IMR-90 (cell line): ENCODE data around the gene FMO1. TPM values are rescaled to one million over a fixed set of nuclear protein-coding genes. Genes with fewer than 3 reads are reported as not detected.
A peak's percentile ranks its signal among the peaks of the same experiment; 100 is the strongest.

ENCODE experiments used
- ATAC-seq: fragments of 200-7000 bp; cut with Tn5 transposase; 2 replicates; pipeline ENCODE4 v1.9.1; 2020; ENCODE audit warnings: low read depth, mild to moderate bottlenecking, moderate library complexity
- BruUV-seq: library from RNA; stranded (reverse); fragments of 400-500 nt; replicated peaks from 2 replicates; lab custom pipeline; 2021; lab: Mats Ljungman, UMichigan
- CTCF ChIA-PET: fragments of 300-600 bp; formaldehyde crosslinking; extraction: SDS; loops from one replicate; lab custom pipeline; 2021; ENCODE audit warnings: antibody characterized with exemption; lab: Yijun Ruan, JAX
- POLR2A ChIA-PET: fragments of 300-600 bp; sonication (Branson Sonifier 250); formaldehyde crosslinking; loops from one replicate; lab custom pipeline; 2022; ENCODE audit warnings: antibody characterized with exemption; ENCODE audit not compliant: unreplicated experiment; lab: Charles Lee
- DNase-seq: peaks from one replicate; pipeline ENCODE4 v3.0.0; 2013
- H2AFZ ChIP-seq: replicated peaks from 2 replicates; pipeline ENCODE3; 2013; ENCODE audit warnings: low read length, mild to moderate bottlenecking; ENCODE audit not compliant: poor library complexity
- H2AK5ac ChIP-seq: 2 replicates; pipeline ENCODE4 v1.6.1; 2013; ENCODE audit warnings: low read depth, low read length, inconsistent platforms
- H2AK9ac ChIP-seq: replicated peaks from 2 replicates; pipeline ENCODE3; 2013; ENCODE audit warnings: mild to moderate bottlenecking, low read depth, low read length, moderate library complexity; ENCODE audit not compliant: poor library complexity
- H2BK120ac ChIP-seq: 2 replicates; pipeline ENCODE4 v1.6.1; 2013; ENCODE audit warnings: low read depth, low read length, inconsistent platforms
- H2BK15ac ChIP-seq: 3 replicates; pipeline ENCODE4 v1.6.1; 2013; ENCODE audit warnings: low read depth, low read length, inconsistent platforms
- H2BK20ac ChIP-seq: 2 replicates; pipeline ENCODE4 v1.6.1; 2013; ENCODE audit warnings: low read depth, mild to moderate bottlenecking, inconsistent platforms, low read length, moderate library complexity
- H2BK5ac ChIP-seq: 2 replicates; pipeline ENCODE4 v1.6.1; 2013; ENCODE audit warnings: mild to moderate bottlenecking, low read depth, low read length, inconsistent platforms; ENCODE audit not compliant: poor library complexity, severe bottlenecking
- H3K14ac ChIP-seq: replicated peaks from 2 replicates; pipeline ENCODE4 v1.6.1; 2013; ENCODE audit warnings: low read depth, low read length, inconsistent platforms
- H3K18ac ChIP-seq: 2 replicates; pipeline ENCODE4 v1.6.1; 2013; ENCODE audit warnings: low read depth, low read length, control low read depth
- H3K23ac ChIP-seq: 2 replicates; pipeline ENCODE4 v1.6.1; 2013; ENCODE audit warnings: low read depth, low read length, inconsistent platforms
- H3K27ac ChIP-seq: 2 replicates; pipeline ENCODE4 v1.5.1; 2013; ENCODE audit warnings: mild to moderate bottlenecking, control low read depth, low read length; ENCODE audit not compliant: insufficient read depth
- H3K27me3 ChIP-seq: 2 replicates; pipeline ENCODE4 v1.6.1; 2013; ENCODE audit warnings: low read length; ENCODE audit not compliant: control insufficient read depth, insufficient read depth
- H3K36me3 ChIP-seq: 2 replicates; pipeline ENCODE4 v1.6.1; 2013; ENCODE audit warnings: low read length, mixed read lengths; ENCODE audit not compliant: control insufficient read depth, insufficient read depth
- H3K4ac ChIP-seq: 2 replicates; pipeline ENCODE4 v1.6.1; 2013; ENCODE audit warnings: low read depth, low read length, inconsistent platforms
- H3K4me1 ChIP-seq: 2 replicates; pipeline ENCODE4 v1.6.1; 2013; ENCODE audit warnings: low read length, mixed read lengths; ENCODE audit not compliant: control insufficient read depth, insufficient read depth
- H3K4me2 ChIP-seq: 2 replicates; pipeline ENCODE4 v1.6.1; 2013; ENCODE audit warnings: low read depth, mild to moderate bottlenecking, control low read depth, low read length, moderate library complexity
- H3K4me3 ChIP-seq: 2 replicates; pipeline ENCODE4 v1.5.1; 2013; ENCODE audit warnings: low read depth, mild to moderate bottlenecking, control low read depth, low read length, moderate library complexity; ENCODE audit not compliant: insufficient read depth
- H3K56ac ChIP-seq: 2 replicates; pipeline ENCODE4 v1.6.1; 2013; ENCODE audit warnings: low read length, inconsistent platforms; ENCODE audit not compliant: insufficient read depth; ENCODE audit errors: extremely low read depth
- H3K79me1 ChIP-seq, 2 experiments: 2 replicates each; pipeline ENCODE4 v1.6.1; 2013; ENCODE audit warnings: low read length in 2 of 2, inconsistent platforms in 1 of 2, low read depth in 1 of 2
- H3K9ac ChIP-seq: 2 replicates; pipeline ENCODE4 v1.6.1; 2013; ENCODE audit warnings: low read depth, low read length, control low read depth
- H3K9me1 ChIP-seq: 2 replicates; pipeline ENCODE4 v1.6.1; 2013; ENCODE audit warnings: low read length, inconsistent platforms; ENCODE audit not compliant: insufficient read depth
- H3K9me3 ChIP-seq: 2 replicates; pipeline ENCODE4 v1.6.1; 2013; ENCODE audit warnings: low read length; ENCODE audit not compliant: control insufficient read depth, insufficient read depth
- H4K20me1 ChIP-seq: 2 replicates; pipeline ENCODE4 v1.6.1; 2013; ENCODE audit warnings: low read length, inconsistent platforms; ENCODE audit not compliant: insufficient read depth
- H4K5ac ChIP-seq: 2 replicates; pipeline ENCODE4 v1.6.1; 2013; ENCODE audit warnings: mild to moderate bottlenecking, low read depth, low read length, control low read depth
- H4K8ac ChIP-seq, 2 experiments: 2 replicates each; pipeline ENCODE4 v1.6.1; 2013; ENCODE audit warnings: low read depth in 2 of 2, low read length in 2 of 2, control low read depth in 1 of 2, inconsistent platforms in 1 of 2
- H4K91ac ChIP-seq: 2 replicates; pipeline ENCODE4 v1.6.1; 2013; ENCODE audit warnings: low read depth, low read length, inconsistent platforms; ENCODE audit not compliant: insufficient read depth
- BHLHE40 ChIP-seq: fragments of 150-350 bp; IDR thresholded peaks from 2 replicates; pipeline ENCODE4 v1.6.1; 2016; ENCODE audit warnings: mild to moderate bottlenecking, low read depth, low read length
- CEBPB ChIP-seq: IDR thresholded peaks from 2 replicates; pipeline ENCODE4 v1.6.1; 2012; ENCODE audit warnings: low read depth, low read length, improper control_type of control experiment
- CHD1 ChIP-seq: IDR thresholded peaks from 2 replicates; pipeline ENCODE4 v1.6.1; 2012; ENCODE audit warnings: low read depth, low read length, improper control_type of control experiment
- ELK1 ChIP-seq: fragments of 150-350 bp; IDR thresholded peaks from 2 replicates; pipeline ENCODE4 v1.6.1; 2016; ENCODE audit warnings: low read depth, mild to moderate bottlenecking, low read length, moderate library complexity, borderline replicate concordance
- MAFK ChIP-seq: IDR thresholded peaks from 2 replicates; pipeline ENCODE4 v1.6.1; 2012; ENCODE audit warnings: low read depth, low read length, improper control_type of control experiment
- MXI1 ChIP-seq: IDR thresholded peaks from 2 replicates; pipeline ENCODE4 v1.6.1; 2012; ENCODE audit warnings: low read depth, mild to moderate bottlenecking, low read length, moderate library complexity, borderline replicate concordance
- RAD21 ChIP-seq: IDR thresholded peaks from 2 replicates; pipeline ENCODE4 v1.6.1; 2012; ENCODE audit warnings: low read length, improper control_type of control experiment
- RCOR1 ChIP-seq: IDR thresholded peaks from 2 replicates; pipeline ENCODE4 v1.6.1; 2012; ENCODE audit warnings: mild to moderate bottlenecking, low read length, improper control_type of control experiment; ENCODE audit not compliant: insufficient replicate concordance
- RFX5 ChIP-seq: IDR thresholded peaks from 2 replicates; pipeline ENCODE4 v1.8.0; 2012; ENCODE audit warnings: low read depth, mild to moderate bottlenecking, low read length, moderate library complexity
- SMC3 ChIP-seq: fragments of 150-350 bp; IDR thresholded peaks from 2 replicates; pipeline ENCODE4 v1.6.1; 2016; ENCODE audit warnings: low read depth, mild to moderate bottlenecking, antibody characterized with exemption, low read length, moderate library complexity
- WGBS, 2 experiments: methylation state at CpG; one replicate each; pipeline versions ENCODE4 v1.1.5 to v1.1.7; 2013; ENCODE audit warnings: missing lambda C conversion rate in 2 of 2; ENCODE audit not compliant: insufficient read length in 1 of 2; ENCODE audit errors: extremely low coverage in 2 of 2; 5-methylcytosine and 5-hydroxymethylcytosine counted together
- dilution Hi-C: fragments of 300-500 bp; cut with HindIII; formaldehyde crosslinking; loops from one replicate; pipeline ENCODE4 v1.14.3; 2018; ENCODE audit warnings: low sequenced_read_pairs; ENCODE audit not compliant: unreplicated experiment
- in situ Hi-C: fragments of 300-500 bp; cut with MboI; formaldehyde crosslinking; loops from 3 replicates; pipeline ENCODE4 v1.14.3; 2019; ENCODE audit warnings: low sequenced_read_pairs, inconsistent platforms, mixed read lengths
- intact Hi-C: fragments of 100-400 bp; cut with micrococcal nuclease; formaldehyde crosslinking; loops from 2 replicates; pipeline ENCODE4 v1.10.0; 2022
- polyA plus RNA-seq, 3 experiments: library from polyadenylated mRNA; depleted of rRNA; stranded (reverse); fragments of >200 nt; gene quantifications; 2 replicates each; pipeline ENCODE4 v1.2.3, GENCODE V29; 2012; ENCODE audit warnings: low replicate concordance in 1 of 3
- total RNA-seq: library from RNA; depleted of rRNA; stranded (reverse); fragments of >200 nt; gene quantifications from 2 replicates; pipeline ENCODE4 v1.2.3, GENCODE V29; 2012
- TF ChIP-seq, protein P1 (sequence below): conservative IDR thresholded peaks from 2 replicates; pipeline ENCODE4 v1.5.1; 2012; ENCODE audit warnings: mild to moderate bottlenecking, low read depth, low read length, improper control_type of control experiment
- TF ChIP-seq, protein P2 (sequence below): fragments of 150-350 bp; IDR thresholded peaks from 2 replicates; pipeline ENCODE4 v1.6.1; 2017; ENCODE audit warnings: mild to moderate bottlenecking, antibody characterized with exemption, low read length, low read depth

The FMO1 gene
- total and polyA plus RNA-seq, 2 of the 4 experiments (the other 2 are of a cell fraction) = not detected

DNA sequence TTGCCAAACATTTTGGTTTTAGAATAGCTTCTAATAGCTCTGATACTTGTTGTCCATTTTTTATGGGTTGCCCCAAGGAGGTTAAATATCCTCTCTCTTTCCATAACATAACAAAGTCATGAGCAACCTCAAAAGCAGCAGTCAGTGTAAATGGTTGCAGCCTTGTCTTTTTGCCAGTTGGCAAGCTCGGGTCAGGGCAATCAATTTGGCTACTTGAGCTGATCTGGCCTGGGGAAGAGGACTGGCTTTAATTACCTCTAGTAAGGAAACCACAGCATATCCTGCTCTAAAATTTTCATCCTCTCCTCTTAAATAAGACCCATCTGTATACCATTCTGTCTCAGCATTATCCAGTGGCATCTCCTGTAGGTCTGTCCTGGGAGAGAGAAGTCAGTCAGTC, 44.5 kb downstream of the FMO1 start:
- Histone ChIP-seq H3K56ac (no peak overlapping the region), H3K9ac (no peak overlapping the region), H3K23ac (no peak overlapping the region), H2BK120ac (no peak overlapping the region), H3K4me1 (no peaks in the 10 kb centered on the region), H2AFZ (no peak overlapping the region), H3K27ac (no peak overlapping the region), H3K14ac (no peak overlapping the region), H2AK5ac (no peak overlapping the region), H2BK20ac (no peak overlapping the region), H3K27me3 (no peaks in the 10 kb centered on the region), H4K8ac (no peak overlapping the region), H4K91ac (no peak overlapping the region), H2AK9ac (no peak overlapping the region), H3K9me1 (no peaks in the 10 kb centered on the region), H3K9me3 (no peaks in the 10 kb centered on the region; the same call in 1 of the 2 replicates), H2BK5ac (no peak overlapping the region), H3K4me2 (no peak overlapping the region), H3K79me1 (no peaks in the 10 kb centered on the region), H4K20me1 (no peaks in the 10 kb centered on the region), H2BK15ac (no peak overlapping the region), H3K36me3 (no peaks in the 10 kb centered on the region), H3K4ac (no peak overlapping the region), H3K4me3 (no peak overlapping the region), H3K18ac (no peak overlapping the region), H4K5ac (no peak overlapping the region)
- DNase-seq (peak; percentile 2), ATAC-seq (no peak)
- BruUV-seq = no TSS peak
- WGBS, 2 experiments = no CpG with 5 or more reads among the region's 1 CpG
- POLR2A ChIA-PET = no interaction called here
- in situ Hi-C loops = no loop called here
- intact Hi-C loops = no loop called here
- TF ChIP-seq MXI1 (no peak), RCOR1 (no peak), ELK1 (no peak), SMC3 (no peak), BHLHE40 (no peak), MAFK (no peak), RAD21 (no peak), CEBPB (no peak), CHD1 (no peak), RFX5 (no peak)
- TF ChIP-seq, protein P1, sequence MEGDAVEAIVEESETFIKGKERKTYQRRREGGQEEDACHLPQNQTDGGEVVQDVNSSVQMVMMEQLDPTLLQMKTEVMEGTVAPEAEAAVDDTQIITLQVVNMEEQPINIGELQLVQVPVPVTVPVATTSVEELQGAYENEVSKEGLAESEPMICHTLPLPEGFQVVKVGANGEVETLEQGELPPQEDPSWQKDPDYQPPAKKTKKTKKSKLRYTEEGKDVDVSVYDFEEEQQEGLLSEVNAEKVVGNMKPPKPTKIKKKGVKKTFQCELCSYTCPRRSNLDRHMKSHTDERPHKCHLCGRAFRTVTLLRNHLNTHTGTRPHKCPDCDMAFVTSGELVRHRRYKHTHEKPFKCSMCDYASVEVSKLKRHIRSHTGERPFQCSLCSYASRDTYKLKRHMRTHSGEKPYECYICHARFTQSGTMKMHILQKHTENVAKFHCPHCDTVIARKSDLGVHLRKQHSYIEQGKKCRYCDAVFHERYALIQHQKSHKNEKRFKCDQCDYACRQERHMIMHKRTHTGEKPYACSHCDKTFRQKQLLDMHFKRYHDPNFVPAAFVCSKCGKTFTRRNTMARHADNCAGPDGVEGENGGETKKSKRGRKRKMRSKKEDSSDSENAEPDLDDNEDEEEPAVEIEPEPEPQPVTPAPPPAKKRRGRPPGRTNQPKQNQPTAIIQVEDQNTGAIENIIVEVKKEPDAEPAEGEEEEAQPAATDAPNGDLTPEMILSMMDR = no peak
- TF ChIP-seq, protein P2, sequence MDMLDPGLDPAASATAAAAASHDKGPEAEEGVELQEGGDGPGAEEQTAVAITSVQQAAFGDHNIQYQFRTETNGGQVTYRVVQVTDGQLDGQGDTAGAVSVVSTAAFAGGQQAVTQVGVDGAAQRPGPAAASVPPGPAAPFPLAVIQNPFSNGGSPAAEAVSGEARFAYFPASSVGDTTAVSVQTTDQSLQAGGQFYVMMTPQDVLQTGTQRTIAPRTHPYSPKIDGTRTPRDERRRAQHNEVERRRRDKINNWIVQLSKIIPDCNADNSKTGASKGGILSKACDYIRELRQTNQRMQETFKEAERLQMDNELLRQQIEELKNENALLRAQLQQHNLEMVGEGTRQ = no peak
- CTCF ChIA-PET = no interaction called here
- dilution Hi-C loops = no loop called here
